Chondrocyte (in vitro differentiated cells): ENCODE results near the gene TUBB6. TPM values are rescaled to one million over a fixed set of nuclear protein-coding genes. Genes with fewer than 3 reads are reported as not detected.

ENCODE experiments used
- DNase-seq: peaks from one replicate; pipeline ENCODE4 v3.0.0; 2021; ENCODE audit warnings: mixed read lengths, low spot score
- H3K27ac Mint-ChIP-seq: one replicate; pipeline ENCODE4 v1.8.0; 2021; ENCODE audit warnings: mild to moderate bottlenecking, moderate library complexity, mixed read lengths; ENCODE audit not compliant: unreplicated experiment
- H3K27me3 Mint-ChIP-seq: 2 replicates; pipeline ENCODE4 v1.8.0; 2021; ENCODE audit warnings: low read depth, mixed read lengths
- H3K36me3 Mint-ChIP-seq: 2 replicates; pipeline ENCODE4 v1.8.0; 2021; ENCODE audit warnings: low read depth, mixed read lengths
- H3K4me1 Mint-ChIP-seq: 2 replicates; pipeline ENCODE4 v1.8.0; 2021; ENCODE audit warnings: low read depth, mild to moderate bottlenecking, mixed read lengths
- H3K4me3 Mint-ChIP-seq: one replicate; pipeline ENCODE4 v1.8.0; 2021; ENCODE audit warnings: mild to moderate bottlenecking, moderate library complexity, mixed read lengths; ENCODE audit not compliant: unreplicated experiment
- H3K9me3 Mint-ChIP-seq: 2 replicates; pipeline ENCODE4 v1.8.0; 2021; ENCODE audit warnings: low read depth, mixed read lengths
- CTCF ChIP-seq: fragments of 200-600 bp; sonication (generic); IDR thresholded peaks from 2 replicates; pipeline ENCODE4 v1.5.0; 2021; ENCODE audit warnings: antibody characterized with exemption, mild to moderate bottlenecking, moderate library complexity
- total RNA-seq: library from RNA; stranded (reverse); gene quantifications from 3 replicates; pipeline ENCODE4 v1.2.1, GENCODE V29; 2021

The TUBB6 gene
- total RNA-seq, 1 donor from 2014 or later = 198 TPM

- DNase-seq = no peak
- Mint-ChIP-seq H3K27ac (no peak overlapping the region), H3K4me1 (peaks cover 26% of the 10 kb centered on the region), H3K4me3 (no peak overlapping the region), H3K36me3 (peaks cover 6% of the 10 kb centered on the region), H3K27me3 (no peaks in the 10 kb centered on the region), H3K9me3 (no peaks in the 10 kb centered on the region)
- no peak for TF ChIP-seq CTCF
These were observed 2.8 kb upstream of the TUBB6 start for GRCh38 chr18:12305211-12305610.

- DNase-seq = no peak
- Mint-ChIP-seq H3K36me3 (peaks cover 11% of the 10 kb centered on the region), H3K27ac (peak overlapping the region; percentile 98), H3K4me3 (peak overlapping the region; percentile 91), H3K27me3 (no peaks in the 10 kb centered on the region), H3K4me1 (peaks cover 34% of the 10 kb centered on the region), H3K9me3 (no peaks in the 10 kb centered on the region)
- no peak for TF ChIP-seq CTCF
These were observed 2.0 kb upstream of the TUBB6 start for GRCh38 chr18:12305930-12306629.

GRCh38 chr18:12306752-12307700 is 1.0 kb upstream of the TUBB6 start:
- Mint-ChIP-seq H3K4me1 (peaks cover 41% of the 10 kb centered on the region), H3K4me3 (peak overlapping the region; percentile 91), H3K36me3 (peaks cover 18% of the 10 kb centered on the region), H3K27ac (peak overlapping the region; percentile 98), H3K9me3 (peaks cover 3% of the 10 kb centered on the region), H3K27me3 (no peaks in the 10 kb centered on the region)
- DNase-seq = no peak
- TF ChIP-seq CTCF = peak; percentile 67

- no peak for TF ChIP-seq CTCF
- H3K4me1 Mint-ChIP-seq = peaks cover 47% of the 10 kb centered on the region
- H3K27ac Mint-ChIP-seq = peak overlapping the region; percentile 96
- no peak for DNase-seq
- H3K27me3 Mint-ChIP-seq = no peaks in the 10 kb centered on the region
- peaks cover 3% of the 10 kb centered on the region for H3K9me3 Mint-ChIP-seq
- H3K36me3 Mint-ChIP-seq = peaks cover 26% of the 10 kb centered on the region
- H3K4me3 Mint-ChIP-seq = peak overlapping the region; percentile 86
These were observed 502 bp downstream of the TUBB6 start for GRCh38 chr18:12308386-12309100.

- no peak for TF ChIP-seq CTCF
- Mint-ChIP-seq H3K27ac (peak overlapping the region; percentile 86), H3K9me3 (peaks cover 3% of the 10 kb centered on the region), H3K4me3 (peak overlapping the region; percentile 86), H3K36me3 (peaks cover 34% of the 10 kb centered on the region), H3K4me1 (peaks cover 56% of the 10 kb centered on the region), H3K27me3 (no peaks in the 10 kb centered on the region)
- DNase-seq = no peak
These were observed 1.7 kb downstream of the TUBB6 start for GRCh38 chr18:12309683-12310198.
